H1 (cell line): Measurements from ENCODE around the gene BSCL2. TPM values are rescaled to one million over a fixed set of nuclear protein-coding genes. Genes with fewer than 3 reads are reported as not detected.

Source experiments
- BACH1 ChIP-seq: IDR thresholded peaks from 2 replicates; pipeline ENCODE4 v1.6.1; 2012; ENCODE audit warnings: low read length, improper control_type of control experiment
- POLR2AphosphoS5 ChIP-seq: IDR thresholded peaks from 2 replicates; pipeline ENCODE4 v1.6.1; 2011; ENCODE audit warnings: low read depth, low read length
- RXRA ChIP-seq: IDR thresholded peaks from 2 replicates; pipeline ENCODE4 v1.6.1; 2011; ENCODE audit warnings: low read depth, mild to moderate bottlenecking, low read length, moderate library complexity; ENCODE audit not compliant: insufficient read depth
- SIN3A ChIP-seq, 2 experiments: IDR thresholded peaks in 1 of 2; conservative IDR thresholded peaks in 1 of 2; 2 replicates each; pipeline ENCODE4 v1.6.1; 2011 to 2012; ENCODE audit warnings: low read length in 2 of 2, improper control_type of control experiment in 1 of 2, low read depth in 1 of 2, mild to moderate bottlenecking in 1 of 2
- SP1 ChIP-seq: IDR thresholded peaks from 2 replicates; pipeline ENCODE4 v1.6.1; 2011; ENCODE audit warnings: low read depth, low read length
- SRF ChIP-seq: IDR thresholded peaks from 2 replicates; pipeline ENCODE4 v1.6.1; 2011; ENCODE audit warnings: mild to moderate bottlenecking, low read depth, low read length, moderate library complexity
- polyA plus RNA-seq, 7 experiments: library from polyadenylated mRNA; depleted of rRNA in 3 of 7; stranded (reverse) in 5 of 7; unstranded in 2 of 7; fragments of >200 nt in 5 of 7; fragments of 200-250 nt in 2 of 7; gene quantifications; 1 replicate in 5 of 7; 2 replicates in 1 of 7; 4 replicates in 1 of 7; pipeline versions ENCODE4 v1.2.1 to v1.2.3, GENCODE V29; 2011 to 2013; ENCODE audit warnings: missing spikeins in 2 of 7, mixed read lengths in 2 of 7
- total RNA-seq: library from RNA; stranded (reverse); fragmentation: NEBNext Ultra II Directional; extraction: Animal tissue kit (Norgen Biotek cat#: 25700); gene quantifications from 2 replicates; pipeline ENCODE4 v1.2.1, GENCODE V29; 2021

Gene BSCL2
- total and polyA plus RNA-seq, 2 of the 8 experiments (the other 6 are each of a cell fraction or from before 2014, with no cell fraction given), result 59.5 to 264 TPM

DNA sequence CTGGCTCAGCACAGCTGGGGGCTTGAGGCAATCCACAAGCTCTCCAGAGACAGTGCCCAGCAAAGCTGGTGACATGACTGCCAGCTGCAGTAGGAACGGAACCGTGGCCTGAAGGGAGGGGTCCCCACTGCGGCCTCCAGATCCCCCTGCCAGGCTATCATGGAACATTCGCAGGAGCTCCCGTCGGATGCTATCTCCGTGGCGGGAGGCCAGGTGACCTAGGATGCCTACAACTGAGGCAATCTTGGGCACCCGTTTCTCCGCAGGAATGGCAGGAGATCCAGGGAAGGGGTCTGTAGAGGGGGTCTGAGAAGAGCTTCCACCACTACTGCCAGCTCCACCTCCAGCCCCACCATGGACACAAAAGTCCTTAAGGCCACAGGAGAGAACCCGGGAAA is 58.3 kb downstream of the BSCL2 start (continued):
- no peak for TF ChIP-seq POLR2AphosphoS5
- no peak for TF ChIP-seq SP1
- TF ChIP-seq SIN3A (conservative IDR thresholded peaks at IDR 0.05 in 1 of 2, IDR thresholded peaks at IDR 0.05 in 1 of 2; ENCODE audit: low read depth in 1 of 2, low read length in 2 of 2), result no peak
- no peak for TF ChIP-seq SRF
- TF ChIP-seq RXRA, result no peak
- no peak for TF ChIP-seq BACH1
